Astrocyte (in vitro differentiated cells and primary cell): ENCODE data around the gene CCDC57. TPM values are rescaled to one million over a fixed set of nuclear protein-coding genes. Genes with fewer than 3 reads are reported as not detected.

Source experiments
- DNase-seq: peaks from one replicate; pipeline ENCODE4 v3.0.0-alpha.2; 2010; ENCODE audit warnings: low read depth
- FAIRE-seq: peaks from 2 replicates; lab custom pipeline; 2011; peaks lifted over from hg19 to GRCh38; lab: Jason Lieb, UNC
- H2AFZ ChIP-seq: 2 replicates; pipeline ENCODE4 v1.6.0; 2012; ENCODE audit warnings: low read depth, low read length, inconsistent platforms
- H3K27ac ChIP-seq: 2 replicates; pipeline ENCODE4 v1.5.1; 2011; ENCODE audit warnings: low read depth, low read length, inconsistent platforms
- H3K27me3 ChIP-seq: 2 replicates; pipeline ENCODE4 v1.6.0; 2011; ENCODE audit warnings: low read length, inconsistent platforms; ENCODE audit not compliant: insufficient read depth
- H3K36me3 ChIP-seq: 2 replicates; pipeline ENCODE4 v1.5.1; 2011; ENCODE audit warnings: low read length, inconsistent platforms; ENCODE audit not compliant: insufficient read depth
- H3K4me1 ChIP-seq: 2 replicates; pipeline ENCODE4 v1.5.1; 2011; ENCODE audit warnings: low read length, inconsistent platforms; ENCODE audit not compliant: insufficient read depth
- H3K4me2 ChIP-seq: 2 replicates; pipeline ENCODE4 v1.6.0; 2012; ENCODE audit warnings: low read length, inconsistent platforms
- H3K4me3 ChIP-seq: 2 replicates; pipeline ENCODE4 v1.5.1; 2011; ENCODE audit warnings: low read depth, mild to moderate bottlenecking, low read length, inconsistent platforms; ENCODE audit not compliant: insufficient read depth
- H3K79me2 ChIP-seq: 2 replicates; pipeline ENCODE4 v1.6.0; 2012; ENCODE audit warnings: mild to moderate bottlenecking, low read length, inconsistent platforms; ENCODE audit not compliant: insufficient read depth
- H3K9ac ChIP-seq: 2 replicates; pipeline ENCODE4 v1.6.0; 2012; ENCODE audit warnings: mild to moderate bottlenecking, low read length, inconsistent platforms
- H3K9me3 ChIP-seq: 2 replicates; pipeline ENCODE4 v1.5.1; 2012; ENCODE audit warnings: low read depth, mild to moderate bottlenecking, low read length, inconsistent platforms; ENCODE audit not compliant: insufficient read depth
- H4K20me1 ChIP-seq: 2 replicates; pipeline ENCODE4 v1.6.0; 2012; ENCODE audit warnings: low read length, inconsistent platforms; ENCODE audit not compliant: insufficient read depth
- H3K27ac Mint-ChIP-seq: one replicate; pipeline ENCODE4 v1.8.0; 2021; ENCODE audit warnings: mild to moderate bottlenecking, mixed read lengths; ENCODE audit not compliant: unreplicated experiment
- H3K27me3 Mint-ChIP-seq: one replicate; pipeline ENCODE4 v1.8.0; 2021; ENCODE audit warnings: low read depth, mixed read lengths; ENCODE audit not compliant: unreplicated experiment
- H3K36me3 Mint-ChIP-seq: one replicate; pipeline ENCODE4 v1.8.0; 2021; ENCODE audit warnings: low read depth, mixed read lengths; ENCODE audit not compliant: unreplicated experiment
- H3K4me1 Mint-ChIP-seq: one replicate; pipeline ENCODE4 v1.8.0; 2021; ENCODE audit warnings: low read depth, mixed read lengths; ENCODE audit not compliant: unreplicated experiment
- H3K4me3 Mint-ChIP-seq: one replicate; pipeline ENCODE4 v1.8.0; 2021; ENCODE audit warnings: mild to moderate bottlenecking, moderate library complexity, mixed read lengths; ENCODE audit not compliant: unreplicated experiment
- H3K9me3 Mint-ChIP-seq: one replicate; pipeline ENCODE4 v1.8.0; 2021; ENCODE audit warnings: mild to moderate bottlenecking, mixed read lengths; ENCODE audit not compliant: unreplicated experiment
- CTCF ChIP-seq: IDR thresholded peaks from 2 replicates; pipeline ENCODE4 v1.5.1; 2011; ENCODE audit warnings: low read depth, mild to moderate bottlenecking, inconsistent platforms, low read length, moderate library complexity; ENCODE audit not compliant: insufficient read depth
- EZH2 ChIP-seq: IDR thresholded peaks from 2 replicates; pipeline ENCODE4 v1.6.1; 2012; ENCODE audit warnings: mild to moderate bottlenecking, low read length, inconsistent platforms; ENCODE audit not compliant: insufficient read depth
- total RNA-seq: library from RNA; stranded (reverse); gene quantifications from 2 replicates; pipeline ENCODE4 v1.2.1, GENCODE V29; 2021

CCDC57 gene
- total RNA-seq, 1 donor from 2014 or later: 20.4 TPM

DNA sequence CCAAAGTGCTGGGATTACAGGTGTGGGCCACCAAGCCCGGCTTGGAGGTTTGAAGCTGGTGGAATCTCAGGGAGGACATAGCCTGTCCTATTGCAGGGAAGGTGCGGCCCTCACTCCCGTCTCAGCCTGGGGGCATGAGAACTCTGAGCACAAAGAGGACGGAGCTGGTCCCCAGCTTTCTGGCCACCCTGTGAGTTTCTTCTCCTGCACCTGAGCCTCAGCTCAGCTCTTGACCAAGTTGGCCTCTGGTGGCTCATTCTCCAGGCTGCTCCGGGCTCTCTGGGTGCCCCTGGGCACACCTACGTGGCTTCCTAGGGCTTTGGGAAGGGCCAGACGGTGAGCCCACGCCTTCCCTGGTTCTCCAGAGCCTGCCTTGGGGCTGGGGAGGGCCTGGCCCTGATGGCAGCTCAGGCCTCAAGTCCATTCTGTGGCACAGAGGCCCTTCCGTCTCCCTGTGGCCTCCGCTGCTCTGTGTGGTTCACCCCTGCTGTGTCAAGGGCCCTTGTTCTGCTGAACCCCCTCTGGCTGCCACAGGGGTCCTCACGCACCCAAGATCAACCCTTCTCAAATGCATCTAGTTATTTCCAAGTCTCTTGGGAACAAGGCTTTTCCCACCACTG, 107.7 kb downstream of the CCDC57 start:
- no peak overlapping the region for H3K9ac ChIP-seq
- H3K4me3 ChIP-seq: no peak overlapping the region
- peaks cover 6% of the 10 kb centered on the region for H3K4me1 ChIP-seq
- Mint-ChIP-seq H3K4me1 (peaks cover 4% of the 10 kb centered on the region), H3K27me3 (no peaks in the 10 kb centered on the region), H3K9me3 (no peaks in the 10 kb centered on the region), H3K4me3 (no peak overlapping the region), H3K36me3 (no peaks in the 10 kb centered on the region), H3K27ac (no peak overlapping the region)
- DNase-seq: no peak
- H4K20me1 ChIP-seq: no peaks in the 10 kb centered on the region
- H3K27ac ChIP-seq: no peak overlapping the region
- H3K9me3 ChIP-seq: no peaks in the 10 kb centered on the region
- FAIRE-seq: no peak
- H2AFZ ChIP-seq: no peak overlapping the region
- H3K36me3 ChIP-seq: no peaks in the 10 kb centered on the region
- H3K4me2 ChIP-seq: no peak overlapping the region
- no peaks in the 10 kb centered on the region for H3K27me3 ChIP-seq
- TF ChIP-seq CTCF: no peak
- TF ChIP-seq EZH2: no peak
- H3K79me2 ChIP-seq: no peaks in the 10 kb centered on the region

DNA sequence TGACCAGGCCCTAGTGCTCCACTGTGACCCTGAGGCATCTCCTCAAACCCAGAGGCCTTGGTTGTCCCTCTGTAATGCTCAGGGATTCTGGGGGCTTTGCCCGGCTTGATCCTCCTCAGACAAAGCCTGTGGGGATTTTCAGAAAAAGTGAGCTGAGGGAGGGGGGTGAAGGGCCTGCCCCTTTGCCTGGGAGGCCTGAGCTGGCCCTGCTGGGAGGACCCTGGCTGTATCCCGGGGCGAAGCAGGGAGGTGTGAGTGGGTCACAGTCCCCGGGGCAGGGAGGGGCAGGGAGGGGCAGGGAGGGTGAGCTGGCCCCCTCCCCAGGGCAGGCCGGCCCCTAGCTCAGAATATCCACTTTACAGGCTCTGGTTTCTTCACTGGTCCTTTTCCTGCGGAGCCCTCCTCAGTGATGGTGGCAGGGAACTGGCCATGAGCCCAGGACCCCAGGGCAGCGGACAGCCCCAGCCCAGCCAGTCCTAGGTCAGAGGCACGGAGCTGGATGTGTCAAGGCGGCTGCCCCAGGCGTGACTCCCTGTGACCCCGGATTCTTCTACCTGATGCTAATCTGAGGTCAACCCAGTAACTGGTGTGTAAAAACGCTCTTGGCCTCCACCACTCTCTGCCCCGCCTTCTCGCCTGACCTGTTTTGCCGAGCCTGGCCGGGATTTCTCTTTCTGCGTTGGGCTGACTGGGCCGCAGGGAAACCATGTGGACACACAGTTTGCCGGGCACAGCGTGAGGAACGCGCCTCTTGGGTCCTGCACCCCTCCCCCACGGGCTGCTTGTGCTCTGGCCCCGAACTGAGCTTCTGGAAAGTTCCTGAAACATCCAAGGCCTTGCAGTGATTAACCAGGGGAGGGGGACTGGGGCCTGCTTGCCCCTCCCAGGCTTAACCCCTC, 108.8 kb downstream of the CCDC57 start:
- no peaks in the 10 kb centered on the region for H3K36me3 Mint-ChIP-seq
- H3K27ac ChIP-seq: no peak overlapping the region

More for the DNA sequence above, 108.8 kb downstream of the CCDC57 start:
- Histone ChIP-seq H3K4me2 (no peak overlapping the region), H3K27me3 (no peaks in the 10 kb centered on the region), H3K9ac (no peak overlapping the region), H3K36me3 (no peaks in the 10 kb centered on the region), H3K9me3 (no peaks in the 10 kb centered on the region), H4K20me1 (no peaks in the 10 kb centered on the region), H2AFZ (no peak overlapping the region), H3K4me3 (no peak overlapping the region), H3K79me2 (no peaks in the 10 kb centered on the region), H3K4me1 (peaks cover 17% of the 10 kb centered on the region)
- TF ChIP-seq EZH2 (no peak), CTCF (no peak)
- Mint-ChIP-seq H3K27me3 (no peaks in the 10 kb centered on the region), H3K27ac (peak overlapping the region; percentile 58), H3K4me1 (peaks cover 6% of the 10 kb centered on the region), H3K4me3 (no peak overlapping the region), H3K9me3 (no peaks in the 10 kb centered on the region)
- FAIRE-seq (no peak), DNase-seq (no peak)
